Mesenchymal stem cell (in vitro differentiated cells and primary cell): Measurements from ENCODE around the gene TIGD4.

Experiments used
- DNase-seq: peaks from one replicate; pipeline ENCODE4 v3.0.0-alpha.2; 2013
- H2AFZ ChIP-seq: one replicate; pipeline ENCODE4 v1.6.1; 2013; ENCODE audit warnings: low read depth, mild to moderate bottlenecking, control low read depth, inconsistent platforms, low read length, moderate library complexity
- H2AK5ac ChIP-seq: 2 replicates; pipeline ENCODE4 v1.6.1; 2013; ENCODE audit warnings: low read length, moderate library complexity, mild to moderate bottlenecking, inconsistent platforms; ENCODE audit not compliant: severe bottlenecking
- H2BK120ac ChIP-seq: one replicate; pipeline ENCODE4 v1.6.1; 2013; ENCODE audit warnings: low read depth, mild to moderate bottlenecking, inconsistent platforms, low read length, moderate library complexity
- H2BK12ac ChIP-seq, 2 experiments: one replicate each; pipeline ENCODE4 v1.6.1; 2013; ENCODE audit warnings: inconsistent platforms in 2 of 2, low read length in 2 of 2, mild to moderate bottlenecking in 2 of 2, moderate library complexity in 2 of 2, control low read depth in 1 of 2
- H2BK15ac ChIP-seq: one replicate; pipeline ENCODE4 v1.6.1; 2013; ENCODE audit warnings: mild to moderate bottlenecking, low read depth, inconsistent platforms; ENCODE audit not compliant: poor library complexity, severe bottlenecking
- H2BK5ac ChIP-seq: 2 replicates; pipeline ENCODE4 v1.6.1; 2013; ENCODE audit warnings: low read depth, mild to moderate bottlenecking, low read length, control low read depth, inconsistent platforms; ENCODE audit not compliant: poor library complexity, severe bottlenecking
- H3K14ac ChIP-seq, 2 experiments: one replicate each; pipeline ENCODE4 v1.6.1; 2013; ENCODE audit warnings: inconsistent platforms in 2 of 2, low read length in 2 of 2, control low read depth in 1 of 2, mild to moderate bottlenecking in 1 of 2, moderate library complexity in 1 of 2
- H3K18ac ChIP-seq, 2 experiments: one replicate each; pipeline ENCODE4 v1.6.1; 2013; ENCODE audit warnings: inconsistent platforms in 2 of 2, low read length in 2 of 2, control low read depth in 1 of 2, low read depth in 1 of 2, mild to moderate bottlenecking in 1 of 2
- H3K23ac ChIP-seq, 2 experiments: one replicate each; pipeline ENCODE4 v1.6.1; 2013; ENCODE audit warnings: inconsistent platforms in 2 of 2, low read length in 2 of 2, mild to moderate bottlenecking in 2 of 2, moderate library complexity in 2 of 2, control low read depth in 1 of 2
- H3K27ac ChIP-seq: 2 replicates; pipeline ENCODE4 v1.5.1; 2013; ENCODE audit warnings: mild to moderate bottlenecking, moderate library complexity, low read length, control low read depth, inconsistent platforms; ENCODE audit not compliant: poor library complexity, severe bottlenecking
- H3K27me3 ChIP-seq, 2 experiments: 2 replicates each; pipeline versions ENCODE4 v1.6.1 to v1.7.0; 2013; ENCODE audit warnings: low read length in 2 of 2, mild to moderate bottlenecking in 2 of 2, moderate library complexity in 2 of 2, control low read depth in 1 of 2, inconsistent platforms in 1 of 2; ENCODE audit not compliant: control insufficient read depth in 1 of 2, insufficient read depth in 1 of 2
- H3K36me3 ChIP-seq, 2 experiments: 2 replicates each; pipeline versions ENCODE4 v1.6.1 to v1.7.0; 2013; ENCODE audit warnings: low read length in 2 of 2, control low read depth in 1 of 2, inconsistent platforms in 1 of 2, low read depth in 1 of 2, mild to moderate bottlenecking in 1 of 2; ENCODE audit not compliant: insufficient read depth in 2 of 2, control insufficient read depth in 1 of 2
- H3K4ac ChIP-seq, 2 experiments: one replicate each; pipeline ENCODE4 v1.6.1; 2013; ENCODE audit warnings: inconsistent platforms in 2 of 2, low read length in 2 of 2, mild to moderate bottlenecking in 2 of 2, moderate library complexity in 2 of 2, control low read depth in 1 of 2, low read depth in 1 of 2
- H3K4me1 ChIP-seq: 2 replicates; pipeline ENCODE4 v1.6.1; 2013; ENCODE audit warnings: low read depth, low read length, control low read depth; ENCODE audit not compliant: control insufficient read depth, insufficient read depth
- H3K4me2 ChIP-seq: 2 replicates; pipeline ENCODE4 v1.6.1; 2013; ENCODE audit warnings: low read length, mild to moderate bottlenecking, inconsistent platforms; ENCODE audit not compliant: poor library complexity, severe bottlenecking
- H3K4me3 ChIP-seq, 2 experiments: 2 replicates each; pipeline versions ENCODE4 v1.5.1 to v1.7.0; 2013; ENCODE audit warnings: low read length in 2 of 2, mild to moderate bottlenecking in 2 of 2, control low read depth in 1 of 2, low read depth in 1 of 2; ENCODE audit not compliant: insufficient read depth in 1 of 2
- H3K79me1 ChIP-seq: replicated peaks from 2 replicates; pipeline ENCODE4 v1.6.1; 2013; ENCODE audit warnings: mild to moderate bottlenecking, control low read depth, low read length, inconsistent platforms; ENCODE audit not compliant: poor library complexity, severe bottlenecking
- H3K9ac ChIP-seq: 2 replicates; pipeline ENCODE4 v1.7.0; 2013; ENCODE audit warnings: mild to moderate bottlenecking, low read length, moderate library complexity
- H3K9me3 ChIP-seq: 2 replicates; pipeline ENCODE4 v1.7.0; 2013; ENCODE audit warnings: mild to moderate bottlenecking, low read length; ENCODE audit not compliant: control insufficient read depth
- H4K8ac ChIP-seq: one replicate; pipeline ENCODE4 v1.6.1; 2013; ENCODE audit warnings: inconsistent platforms, mild to moderate bottlenecking, low read length, moderate library complexity
- H4K91ac ChIP-seq: one replicate; pipeline ENCODE4 v1.6.1; 2013; ENCODE audit warnings: mild to moderate bottlenecking, low read length, inconsistent platforms
- WGBS: methylation state at CpG from one replicate; pipeline ENCODE4 v1.1.7; 2013; ENCODE audit warnings: mixed read lengths; 5-methylcytosine and 5-hydroxymethylcytosine counted together

TIGD4 gene

DNA sequence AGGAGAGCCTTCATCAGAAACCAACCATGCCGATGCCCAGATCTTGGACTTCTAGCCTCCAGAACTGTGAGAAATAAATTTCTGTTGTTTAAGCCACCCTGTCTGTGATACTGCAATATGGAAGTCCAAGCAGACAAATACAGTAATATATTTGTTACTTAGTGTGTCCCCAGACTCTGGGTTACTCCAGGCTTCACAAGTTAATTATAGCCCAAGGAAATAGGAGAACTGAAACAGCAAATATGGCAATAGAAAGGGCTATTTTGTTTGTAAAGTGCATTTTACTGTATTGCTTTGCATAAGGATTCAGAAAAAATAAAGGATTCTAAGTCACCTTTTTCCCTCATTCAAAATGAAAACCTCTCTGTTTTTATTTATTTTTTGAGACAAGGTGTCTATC is 15.7 kb downstream of the TIGD4 start:
- DNase-seq, result no peak
- H3K4me3 ChIP-seq, result no peak overlapping the region
- no peak overlapping the region for H2BK5ac ChIP-seq
- no peaks in the 10 kb centered on the region for H3K4me1 ChIP-seq
- no peak overlapping the region for H4K8ac ChIP-seq
- H3K9me3 ChIP-seq, result no peaks in the 10 kb centered on the region
- H3K14ac ChIP-seq, result no peak overlapping the region
- no peak overlapping the region for H3K27ac ChIP-seq
- no peak overlapping the region for H3K4ac ChIP-seq
- WGBS, result 100% methylated on average over 1 of the region's 1 CpG
- H3K36me3 ChIP-seq, result no peaks in the 10 kb centered on the region
- no peak overlapping the region for H3K9ac ChIP-seq
- no peak overlapping the region for H2BK120ac ChIP-seq
- H3K79me1 ChIP-seq, result no peaks in the 10 kb centered on the region
- H3K18ac ChIP-seq, result no peak overlapping the region
- no peak overlapping the region for H2BK15ac ChIP-seq
- no peak overlapping the region for H3K23ac ChIP-seq
- H2BK12ac ChIP-seq, result no peak overlapping the region
- H3K4me2 ChIP-seq, result no peak overlapping the region
- H3K27me3 ChIP-seq, result no peaks in the 10 kb centered on the region
- no peak overlapping the region for H2AFZ ChIP-seq
- H4K91ac ChIP-seq, result no peak overlapping the region
- no peak overlapping the region for H2AK5ac ChIP-seq

GRCh38 chr4:152748619-152749018 is 30.9 kb downstream of the TIGD4 start:
- Histone ChIP-seq H3K27me3 (peaks cover 0 to 7% of the 10 kb centered on the region in 2 experiments), H3K4me1 (no peaks in the 10 kb centered on the region), H3K9me3 (no peaks in the 10 kb centered on the region), H2BK12ac (no peak overlapping the region), H3K18ac (no peak overlapping the region), H2AK5ac (no peak overlapping the region), H3K27ac (no peak overlapping the region), H3K23ac (no peak overlapping the region), H3K79me1 (no peaks in the 10 kb centered on the region), H2BK5ac (no peak overlapping the region), H3K14ac (no peak overlapping the region), H4K8ac (peak overlapping the region; percentile 54), H2BK15ac (no peak overlapping the region), H3K9ac (no peak overlapping the region), H3K4me3 (no peak overlapping the region), H2BK120ac (no peak overlapping the region), H4K91ac (peak overlapping the region; percentile 68), H3K4ac (no peak overlapping the region), H2AFZ (no peak overlapping the region), H3K4me2 (no peak overlapping the region), H3K36me3 (no peaks in the 10 kb centered on the region)
- WGBS, result 89% methylated on average over 8 of the region's 9 CpGs
- no peak for DNase-seq

DNA sequence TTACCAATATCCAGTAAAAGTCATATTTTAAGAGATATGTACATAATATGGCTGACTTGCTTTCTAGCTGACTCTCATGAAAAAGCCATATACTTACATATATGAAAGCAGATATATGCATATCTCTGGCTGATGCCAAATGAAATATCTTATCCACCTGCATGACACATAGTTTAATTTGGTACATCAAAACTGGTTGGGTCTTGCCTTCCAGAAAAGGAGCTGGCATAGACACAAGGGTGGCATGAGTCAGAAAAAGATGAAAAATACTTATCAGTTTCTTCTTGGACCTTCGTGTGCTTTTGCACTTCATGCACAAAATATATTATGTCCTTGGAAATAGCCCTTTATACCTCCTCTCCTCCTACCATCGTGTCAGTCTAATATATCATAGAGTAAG is 32.1 kb downstream of the TIGD4 start:
- Histone ChIP-seq H3K79me1 (no peaks in the 10 kb centered on the region), H3K9me3 (no peaks in the 10 kb centered on the region), H3K4me1 (no peaks in the 10 kb centered on the region), H3K4me3 (no peak overlapping the region), H2AFZ (no peak overlapping the region), H2BK5ac (no peak overlapping the region), H3K27ac (no peak overlapping the region), H4K91ac (no peak overlapping the region), H2BK12ac (no peak overlapping the region), H4K8ac (no peak overlapping the region), H3K14ac (no peak overlapping the region), H3K23ac (no peak overlapping the region), H3K4ac (no peak overlapping the region), H3K18ac (no peak overlapping the region), H3K27me3 (peaks cover 0 to 7% of the 10 kb centered on the region in 2 experiments), H2BK120ac (no peak overlapping the region), H3K36me3 (no peaks in the 10 kb centered on the region), H2BK15ac (no peak overlapping the region), H3K4me2 (no peak overlapping the region), H2AK5ac (no peak overlapping the region), H3K9ac (no peak overlapping the region)
- 70% methylated on average over 2 of the region's 2 CpGs for WGBS
- DNase-seq, result no peak

DNA sequence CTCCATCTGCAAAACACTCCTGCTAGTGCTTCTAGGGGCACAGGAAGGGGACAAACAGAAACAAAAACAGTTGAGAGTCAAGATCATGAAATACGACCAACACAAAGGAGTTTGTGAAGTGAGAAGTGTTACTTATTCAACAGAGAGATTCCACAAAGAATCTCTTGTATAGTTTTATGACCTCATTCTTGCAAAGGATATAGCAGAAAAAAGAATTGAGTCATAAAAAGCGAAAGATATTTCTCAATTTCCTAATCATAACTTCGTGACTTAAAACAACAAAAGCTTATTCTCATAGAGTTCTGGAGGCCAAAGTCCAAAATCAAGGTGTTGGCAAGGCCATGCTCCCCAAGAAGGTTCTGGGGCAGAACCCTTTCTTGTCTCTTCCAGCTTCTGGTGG is 40.7 kb downstream of the TIGD4 start:
- 40% methylated on average over 2 of the region's 3 CpGs for WGBS
- H3K4me2 ChIP-seq, result no peak overlapping the region

More for the DNA sequence above, 40.7 kb downstream of the TIGD4 start:
- Histone ChIP-seq H2AK5ac (no peak overlapping the region), H3K27me3 (peaks cover 0 to 9% of the 10 kb centered on the region in 2 experiments), H2BK5ac (no peak overlapping the region), H3K9me3 (no peaks in the 10 kb centered on the region), H3K14ac (no peak overlapping the region), H2AFZ (no peak overlapping the region), H3K4ac (no peak overlapping the region), H3K18ac (no peak overlapping the region), H4K8ac (no peak overlapping the region), H2BK15ac (no peak overlapping the region), H3K79me1 (no peaks in the 10 kb centered on the region), H3K23ac (no peak overlapping the region), H2BK120ac (no peak overlapping the region), H3K4me3 (no peak overlapping the region), H4K91ac (no peak overlapping the region), H3K4me1 (no peaks in the 10 kb centered on the region), H2BK12ac (no peak overlapping the region), H3K36me3 (no peaks in the 10 kb centered on the region), H3K27ac (no peak overlapping the region), H3K9ac (no peak overlapping the region)
- DNase-seq, result no peak
